K562 (cell line): ENCODE data around the gene VPS37D.

Source experiments
- CEBPB ChIP-seq: fragments of 450-650 bp; IDR thresholded peaks from 2 replicates; pipeline ENCODE4 v1.6.1; 2016; ENCODE audit warnings: missing genetic modification characterization, missing compliant biosample characterization
- GMEB1 ChIP-seq: fragments of 250-450 bp; sonication (Bioruptor Pico); IDR thresholded peaks from 2 replicates; pipeline ENCODE4 v1.4.0; 2020; ENCODE audit warnings: mild to moderate bottlenecking
- KHSRP ChIP-seq: fragments of 450-650 bp; IDR thresholded peaks from 2 replicates; pipeline ENCODE4 v1.6.1; 2017
- MTF1 ChIP-seq: fragments of 250-450 bp; sonication (Bioruptor Pico); IDR thresholded peaks from 2 replicates; pipeline ENCODE4 v1.9.0; 2021; ENCODE audit warnings: moderate library complexity, mild to moderate bottlenecking, inconsistent platforms, borderline replicate concordance
- POLR2A ChIP-seq: fragments of 450-650 bp; conservative IDR thresholded peaks from 2 replicates; pipeline ENCODE4 v1.6.1; 2016
- TAF1 ChIP-seq: IDR thresholded peaks from 2 replicates; pipeline ENCODE4 v1.6.1; 2011; ENCODE audit warnings: mild to moderate bottlenecking, low read length, moderate library complexity; ENCODE audit not compliant: insufficient read depth, control insufficient read depth, severe bottlenecking; ENCODE audit errors: extremely low read depth
- TCF7L2 ChIP-seq: fragments of 150-350 bp; IDR thresholded peaks from 2 replicates; pipeline ENCODE4 v1.6.1; 2016; ENCODE audit warnings: low read depth, mild to moderate bottlenecking, low read length, moderate library complexity

- TF ChIP-seq POLR2A (no peak), KHSRP (no peak), TAF1 (no peak), GMEB1 (CRISPR knock-in tag) (no peak), MTF1 (CRISPR knock-in tag) (no peak), CEBPB (no peak), TCF7L2 (no peak)
Measured at GRCh38 chr7:73688288-73688687, 20.7 kb downstream of the VPS37D start.
